NCI-H1930 (cell line): ENCODE data around the gene L3MBTL2.
A peak's percentile ranks its signal among the peaks of the same experiment; 100 is the strongest.
"Not testable (repeated sequence)": the region's sequence is repeated elsewhere in the genome, so short reads cannot be mapped to it uniquely, and the experiment has no call there.

Experiments
- DNase-seq, 2 experiments: peaks; one replicate each; lab custom pipeline; 2025; lab: John Stamatoyannopoulos, UW

Gene L3MBTL2

GRCh38 chr22:41204992-41205900 lies at the start of gene L3MBTL2:
Gene L3MBTL2, plus strand, starts transcription at chr22:41205312. Its CDS starts 51 bp downstream, at chr22:41205363.
- peak; percentile 96 to 98 for DNase-seq

DNA sequence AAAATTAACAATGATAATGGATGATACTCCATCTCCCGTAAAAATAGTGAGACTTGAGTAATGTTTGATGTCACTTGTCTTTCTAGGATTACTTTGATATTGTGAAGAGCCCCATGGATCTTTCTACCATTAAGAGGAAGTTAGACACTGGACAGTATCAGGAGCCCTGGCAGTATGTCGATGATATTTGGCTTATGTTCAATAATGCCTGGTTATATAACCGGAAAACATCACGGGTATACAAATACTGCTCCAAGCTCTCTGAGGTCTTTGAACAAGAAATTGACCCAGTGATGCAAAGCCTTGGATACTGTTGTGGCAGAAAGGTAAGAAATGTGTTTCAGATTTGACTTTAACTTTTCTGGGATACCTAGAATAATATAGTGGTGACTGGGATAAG lies 48.0 kb upstream of the L3MBTL2 start:
- no peak for DNase-seq

GRCh38 chr22:41169157-41169556 lies 36.0 kb upstream of the L3MBTL2 start:
- no peak for DNase-seq

DNA sequence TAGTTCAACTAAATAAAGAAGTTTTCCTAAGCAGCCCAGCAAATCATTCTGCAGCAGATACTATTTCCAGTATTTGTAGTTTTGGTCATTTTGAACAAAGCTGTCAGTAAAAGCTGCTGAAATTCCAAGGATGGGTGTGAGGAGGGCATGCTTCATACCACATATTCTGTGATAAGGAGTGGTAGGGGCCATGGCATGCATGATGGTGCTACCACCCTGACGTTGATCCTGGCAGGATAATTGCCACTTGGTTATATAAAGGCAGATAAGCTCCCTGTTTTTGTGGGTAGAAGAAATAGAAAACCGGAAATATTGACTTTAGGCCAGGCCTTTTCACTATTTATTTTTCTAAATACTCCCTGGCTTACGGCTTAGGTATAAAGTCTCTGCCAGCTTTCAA lies 33.1 kb upstream of the L3MBTL2 start:
- DNase-seq: no peak

GRCh38 chr22:41175546-41175945 lies 29.6 kb upstream of the L3MBTL2 start:
- no peak for DNase-seq

- no peak for DNase-seq
These were observed 28.0 kb upstream of the L3MBTL2 start for GRCh38 chr22:41177040-41177621.

- DNase-seq: no peak
These were observed 27.3 kb upstream of the L3MBTL2 start for GRCh38 chr22:41177622-41178424.

- DNase-seq: no peak
These were observed 26.6 kb upstream of the L3MBTL2 start for GRCh38 chr22:41178425-41178975.

- not testable (repeated sequence) for DNase-seq
These were observed 24.8 kb upstream of the L3MBTL2 start for GRCh38 chr22:41180362-41180761.

DNA sequence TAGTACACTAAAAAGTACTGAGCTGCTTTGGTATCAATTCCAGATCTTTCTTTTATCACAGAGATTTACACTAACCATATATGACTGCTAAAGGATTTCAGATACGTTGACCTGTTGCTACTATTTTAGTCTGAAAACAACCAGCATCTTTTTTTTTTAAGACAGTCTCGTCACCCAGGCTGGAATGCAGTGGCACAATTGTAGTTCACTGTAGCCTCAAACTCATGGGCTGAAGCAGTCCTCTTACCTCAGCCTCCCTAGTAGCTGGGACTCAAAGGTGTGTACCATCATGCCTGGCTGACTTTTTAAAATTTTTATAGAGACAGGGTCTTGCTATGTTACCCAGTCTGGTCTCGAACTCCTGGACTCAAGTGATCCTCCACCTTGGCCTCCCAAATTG lies 24.2 kb upstream of the L3MBTL2 start:
- DNase-seq: no peak

GRCh38 chr22:41181349-41182241 lies 23.5 kb upstream of the L3MBTL2 start:
- DNase-seq: no peak

- DNase-seq: no peak
These were observed 20.4 kb upstream of the L3MBTL2 start for GRCh38 chr22:41184679-41185078.

GRCh38 chr22:41191467-41191866 lies 13.6 kb upstream of the L3MBTL2 start:
- no peak for DNase-seq

GRCh38 chr22:41193829-41194228 lies 11.3 kb upstream of the L3MBTL2 start:
- no peak for DNase-seq

- peak; percentile 79 to 85 for DNase-seq
These were observed 7.8 kb upstream of the L3MBTL2 start for GRCh38 chr22:41197038-41197972.

DNA sequence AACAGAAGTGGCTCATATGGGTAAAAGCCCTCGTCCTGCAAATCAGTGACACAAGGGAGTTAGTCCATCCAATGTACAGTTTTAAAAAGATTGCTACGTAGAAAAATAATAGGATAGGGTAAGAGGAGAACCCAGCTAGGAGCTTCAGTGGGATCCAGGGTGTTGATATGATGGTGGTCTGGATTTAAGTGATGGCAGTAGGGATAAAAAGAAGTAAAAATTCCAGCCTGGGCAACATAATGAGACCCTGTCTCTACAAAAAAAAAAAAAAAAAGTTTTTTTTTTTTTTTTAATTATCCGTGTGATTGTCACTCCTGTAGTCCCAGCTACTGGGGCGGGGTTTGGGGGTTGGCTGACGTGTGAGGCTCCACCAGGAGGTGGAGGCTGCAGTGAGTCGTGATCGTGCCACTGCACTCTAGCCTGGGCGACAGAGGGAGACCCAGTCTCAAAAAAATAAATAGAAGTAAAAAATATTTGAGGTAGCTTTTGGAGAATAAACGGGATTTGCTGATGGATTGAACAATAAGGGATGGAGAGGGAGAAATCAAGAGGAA lies 7.0 kb upstream of the L3MBTL2 start:
- peak; percentile 19 to 26 for DNase-seq

DNA sequence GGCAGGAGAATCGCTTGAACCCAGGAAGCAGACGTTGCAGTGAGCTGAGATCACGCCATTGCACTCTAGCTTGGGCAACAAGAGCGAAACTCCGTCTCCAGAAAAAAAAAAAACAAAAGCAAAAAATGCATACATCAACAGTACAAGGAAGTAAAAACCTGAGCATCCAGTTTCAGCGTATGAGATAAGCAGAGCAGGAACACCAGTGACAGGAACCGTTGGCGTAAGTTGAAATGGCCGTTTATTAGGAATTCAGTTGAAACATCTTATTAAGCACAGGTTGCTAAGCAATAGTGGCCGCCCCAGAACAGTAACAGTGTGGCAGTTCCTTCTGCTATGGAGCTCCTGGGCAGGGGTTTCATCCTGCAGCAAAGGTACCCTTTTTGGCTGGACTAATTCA lies 4.0 kb upstream of the L3MBTL2 start:
- no peak for DNase-seq

DNA sequence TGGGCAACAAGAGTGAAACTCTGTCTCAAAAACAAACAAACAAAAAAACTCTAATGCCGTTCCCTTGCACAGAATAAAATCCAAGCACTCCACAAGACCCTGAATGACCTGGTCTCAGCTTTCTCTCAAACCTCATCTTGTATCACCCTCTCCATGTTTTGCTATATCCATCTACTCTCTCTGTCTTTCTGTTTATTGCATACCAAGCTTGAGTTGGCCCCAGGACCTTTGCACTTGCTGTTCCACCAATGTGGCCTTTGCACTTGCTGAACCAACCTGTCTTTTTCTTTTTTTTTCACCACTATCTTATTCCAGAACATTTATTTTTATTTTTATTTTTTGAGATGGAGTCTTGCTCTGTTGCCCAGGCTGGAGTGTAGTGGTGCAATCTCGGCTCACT lies 2.0 kb upstream of the L3MBTL2 start:
- DNase-seq: no peak

- DNase-seq: no peak
These were observed 1.0 kb upstream of the L3MBTL2 start for GRCh38 chr22:41204066-41204465.

- DNase-seq: no peak
These were observed 1.6 kb downstream of the L3MBTL2 start for GRCh38 chr22:41206719-41207118.
